Stimulated activated CD8-positive, alpha-beta memory T cell treated with anti-CD3 and anti-CD28 coated beads, Interleukin-4, amount 100 ng/mL, for 4 hours (primary cell): ENCODE results near the gene GGA1.
"Not testable (repeated sequence)": the region's sequence is repeated elsewhere in the genome, so short reads cannot be mapped to it uniquely, and the experiment has no call there.

Experiments used
- DNase-seq, 2 donors: peaks; one replicate each; pipeline ENCODE4 v3.0.0-alpha.2; 2020; ENCODE audit warnings: low read depth in 2 of 2, low spot score in 1 of 2

GGA1 gene

GRCh38 chr22:37609240-37610152, 862 bp downstream of the GGA1 start:
- DNase-seq, result no peak

- not testable (repeated sequence) for DNase-seq
Observed at GRCh38 chr22:37610153-37610475, 1.5 kb downstream of the GGA1 start.

DNA sequence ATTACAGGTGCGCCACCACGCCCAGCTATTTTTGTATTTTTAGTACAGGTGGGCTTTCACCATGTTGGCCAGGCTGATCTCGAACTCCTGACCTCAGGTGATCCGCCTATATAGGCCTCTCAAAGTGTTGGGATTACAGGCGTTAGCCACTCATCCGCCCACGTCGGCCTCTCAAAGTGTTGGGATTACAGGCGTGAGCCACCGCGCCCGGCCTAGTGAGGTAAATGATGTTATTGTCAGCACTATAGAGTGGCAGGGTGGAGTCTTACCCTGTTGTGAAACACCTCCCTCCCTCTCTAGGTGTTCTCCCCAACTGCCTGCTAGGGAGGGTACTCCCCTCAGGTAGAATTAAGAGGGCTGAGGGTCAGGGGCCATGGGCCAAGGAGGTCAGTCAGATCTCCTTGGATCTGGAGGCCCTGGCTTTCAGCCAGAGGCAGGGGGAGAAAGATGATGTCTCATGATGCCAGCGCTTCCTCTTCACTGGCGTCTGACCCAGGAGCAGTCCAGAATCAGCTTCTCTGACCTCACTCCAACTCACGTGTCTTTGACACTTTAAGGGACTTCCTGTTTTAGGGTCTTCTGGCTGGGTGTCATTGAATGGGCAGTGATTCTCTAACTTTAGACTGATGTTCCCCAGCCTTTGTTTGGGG, 2.0 kb downstream of the GGA1 start:
- DNase-seq, result no peak

GRCh38 chr22:37611207-37611606, 2.6 kb downstream of the GGA1 start:
- DNase-seq, result no peak

GRCh38 chr22:37616201-37617083, 7.8 kb downstream of the GGA1 start:
- DNase-seq, result no peak

GRCh38 chr22:37617431-37617830, 8.8 kb downstream of the GGA1 start:
- DNase-seq, result no peak

- DNase-seq, result no peak
Observed at GRCh38 chr22:37618072-37618656, 9.5 kb downstream of the GGA1 start.

- no peak for DNase-seq
Observed at GRCh38 chr22:37618674-37619073, 10.0 kb downstream of the GGA1 start.

DNA sequence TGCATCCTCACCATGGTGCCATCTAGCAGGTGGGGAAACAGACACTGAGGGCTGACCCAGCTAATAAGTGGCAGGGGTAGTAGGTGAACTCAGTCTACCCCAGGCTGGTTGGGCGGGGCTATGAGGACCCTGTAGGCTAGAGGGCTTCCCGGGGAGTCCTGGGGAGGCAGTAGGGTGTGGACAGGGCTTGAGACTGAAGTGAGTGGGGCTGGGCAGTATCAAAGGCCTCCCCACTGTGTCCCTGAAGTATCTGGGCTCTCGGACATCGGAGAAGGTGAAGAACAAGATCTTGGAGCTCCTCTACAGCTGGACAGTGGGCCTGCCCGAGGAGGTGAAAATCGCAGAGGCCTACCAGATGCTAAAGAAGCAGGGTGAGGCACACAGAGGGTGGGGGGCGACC, 11.4 kb downstream of the GGA1 start:
- DNase-seq, result no peak

DNA sequence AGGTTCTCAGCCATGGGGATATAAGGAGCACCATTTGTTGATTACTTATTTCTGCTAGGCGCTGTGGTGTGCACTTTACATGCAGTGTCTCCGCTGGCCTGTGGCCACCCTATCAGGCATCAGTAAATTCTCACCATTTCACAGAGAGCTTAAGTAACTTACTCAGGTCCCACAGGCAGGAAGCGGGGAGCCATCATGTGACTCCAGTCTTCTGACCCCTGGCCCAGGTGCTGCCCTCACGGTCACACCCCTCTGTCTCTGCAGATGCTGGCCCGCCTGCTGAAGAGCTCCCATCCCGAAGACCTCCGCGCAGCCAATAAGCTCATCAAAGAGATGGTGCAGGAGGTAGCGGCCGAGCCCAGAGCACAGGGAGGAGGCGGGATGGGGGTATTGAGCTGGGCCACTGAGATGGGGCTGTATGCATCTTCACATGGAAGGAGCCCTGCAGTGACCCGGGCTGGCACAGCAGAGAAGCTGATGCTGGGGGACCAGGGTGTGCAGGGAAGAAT, 12.8 kb downstream of the GGA1 start:
- DNase-seq, result no peak

DNA sequence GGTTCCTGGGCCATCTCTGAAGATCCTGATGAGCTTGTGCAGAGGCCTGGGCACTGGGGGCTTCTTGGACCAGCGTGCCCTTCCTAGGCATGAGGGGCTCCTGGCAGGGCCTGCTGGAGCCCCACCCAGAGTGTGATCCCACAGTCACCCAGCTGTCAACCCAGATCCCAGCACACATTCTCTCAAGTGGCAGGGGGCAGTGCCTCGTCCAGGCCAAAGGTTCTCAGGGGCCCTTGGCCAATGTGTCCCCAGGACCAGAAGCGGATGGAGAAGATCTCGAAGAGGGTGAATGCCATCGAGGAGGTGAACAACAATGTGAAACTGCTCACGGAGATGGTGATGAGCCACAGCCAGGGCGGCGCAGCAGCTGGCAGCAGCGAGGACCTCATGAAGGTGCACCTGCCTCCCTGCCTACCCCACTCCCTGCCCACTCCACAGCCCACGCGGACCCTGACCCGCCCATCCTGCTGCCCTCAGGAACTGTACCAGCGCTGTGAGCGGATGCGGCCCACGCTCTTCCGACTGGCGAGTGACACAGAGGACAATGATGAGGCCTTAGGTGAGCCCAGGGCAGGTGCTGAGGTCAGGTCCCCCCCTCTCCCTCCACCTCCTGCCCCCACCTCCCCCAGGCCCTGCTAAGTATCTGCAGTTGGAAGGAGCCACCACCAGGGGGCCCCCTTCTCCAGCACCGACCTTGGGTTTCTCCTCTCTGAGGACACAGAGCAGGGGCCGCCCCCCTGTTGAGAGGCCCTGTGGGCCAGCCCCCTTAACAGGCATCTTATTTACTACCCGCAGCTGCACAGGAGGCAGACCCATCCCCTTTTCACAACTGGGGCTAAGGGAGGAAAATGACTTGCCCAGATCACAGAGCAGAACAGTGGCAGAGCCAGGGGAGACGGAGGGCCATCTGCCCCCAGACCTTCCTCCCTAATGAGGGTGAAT, 14.7 kb downstream of the GGA1 start:
- peak; percentile 57 to 59 for DNase-seq

GRCh38 chr22:37624017-37624365, 15.4 kb downstream of the GGA1 start:
- DNase-seq, result no peak

DNA sequence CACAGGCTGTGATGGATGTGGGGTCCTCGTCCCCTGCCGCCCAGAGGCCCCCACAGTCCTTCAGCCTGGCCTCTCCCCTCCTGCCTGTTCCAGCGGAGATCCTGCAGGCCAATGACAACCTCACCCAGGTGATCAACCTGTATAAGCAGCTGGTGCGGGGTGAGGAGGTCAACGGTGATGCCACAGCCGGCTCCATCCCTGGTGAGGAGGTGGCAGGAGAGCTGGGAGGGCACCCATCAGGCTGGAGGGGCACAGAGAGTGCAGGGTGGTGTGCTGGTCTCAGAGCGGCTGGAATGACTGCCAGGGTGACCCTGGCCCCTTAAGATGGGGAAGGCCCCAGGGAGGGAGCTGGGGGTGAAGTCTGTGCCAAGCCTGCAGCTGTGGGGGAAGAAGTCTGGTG, 16.2 kb downstream of the GGA1 start:
- no peak for DNase-seq

- DNase-seq, result no peak
Observed at GRCh38 chr22:37625737-37626136, 17.1 kb downstream of the GGA1 start.

DNA sequence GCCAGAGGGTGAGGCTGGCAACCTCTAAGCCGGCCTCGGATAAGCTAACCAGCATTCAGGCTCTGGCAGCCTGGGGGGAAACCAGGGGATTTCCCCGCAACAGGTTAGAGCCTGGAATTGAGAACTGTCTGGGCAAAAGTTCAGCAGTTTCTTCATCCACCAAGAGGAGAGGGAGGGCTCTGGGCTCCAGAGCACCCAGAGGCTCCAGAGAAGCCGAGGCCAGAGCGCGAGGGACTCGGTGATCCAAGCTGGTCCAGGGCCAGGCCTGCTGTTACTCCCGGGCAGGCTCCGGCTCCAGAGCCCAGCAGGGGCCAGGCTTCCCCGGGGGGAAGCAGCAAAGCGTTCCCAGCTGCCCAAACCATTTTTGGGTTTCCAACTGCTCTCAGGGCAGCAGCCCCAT, 17.5 kb downstream of the GGA1 start:
- DNase-seq, result no peak

DNA sequence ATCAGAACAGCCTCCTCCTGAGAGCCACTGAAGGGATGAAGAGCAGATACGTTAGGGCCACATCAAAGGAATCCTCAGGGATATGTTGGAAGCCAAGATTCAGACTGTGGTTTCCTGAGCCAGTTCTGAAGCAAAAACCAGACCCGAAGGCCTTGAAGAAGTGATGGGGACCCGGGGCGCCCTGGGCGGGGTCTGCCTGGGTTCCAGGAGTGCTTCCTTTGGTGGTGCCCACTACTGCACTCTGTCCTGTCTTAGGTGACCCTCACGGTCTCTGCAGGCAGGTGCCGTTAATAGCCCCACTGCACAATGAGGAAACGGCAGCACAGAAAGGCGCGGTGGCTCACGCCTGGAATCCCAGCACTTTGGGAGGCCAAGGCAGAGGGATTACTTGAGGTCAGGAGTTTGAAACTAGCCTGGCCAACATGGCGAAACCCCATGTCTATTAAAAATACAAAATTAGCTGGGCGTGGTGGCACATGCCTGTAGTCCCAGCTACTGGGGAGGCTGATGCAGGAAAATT, 18.0 kb downstream of the GGA1 start:
- DNase-seq, result no peak

DNA sequence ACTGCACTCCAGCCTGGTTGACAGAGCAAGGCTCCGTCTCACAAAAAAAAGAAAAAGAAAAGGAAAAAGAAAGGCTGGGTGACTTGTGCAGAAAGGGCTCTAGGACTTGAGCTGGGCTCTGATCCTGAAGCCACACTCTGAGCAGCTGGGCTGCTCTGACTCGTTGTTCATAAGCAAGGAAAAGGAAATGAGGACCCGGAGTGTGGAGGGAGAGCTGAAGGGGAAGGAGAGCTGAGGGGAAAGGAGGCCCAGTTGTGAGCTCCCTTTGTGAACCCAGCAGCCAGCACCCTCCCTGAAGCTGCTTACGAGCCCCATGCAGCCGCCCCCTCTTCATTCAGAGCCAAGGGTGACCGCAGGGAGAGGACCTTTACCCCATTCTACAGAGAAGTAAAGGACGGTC, 18.5 kb downstream of the GGA1 start:
- no peak for DNase-seq

DNA sequence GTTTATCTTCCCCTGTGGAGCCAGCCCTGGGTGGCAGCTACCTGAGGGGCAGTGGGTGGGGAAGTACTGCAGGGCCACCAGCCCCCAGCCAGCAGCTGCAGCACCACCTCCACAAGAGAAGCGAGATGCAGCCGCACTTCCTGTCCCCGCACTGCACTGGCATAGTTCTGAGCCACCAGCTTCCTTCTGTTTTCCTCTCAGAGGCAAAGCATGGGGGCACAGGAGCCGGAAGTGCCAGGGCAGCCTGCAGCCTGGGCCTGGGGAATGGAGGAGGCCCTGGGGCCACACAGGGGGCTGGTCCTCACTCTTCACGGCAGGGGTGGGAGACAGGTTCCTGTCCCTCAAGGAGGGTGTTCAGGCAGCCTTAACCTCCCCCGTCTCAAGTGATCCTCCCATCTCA, 18.9 kb downstream of the GGA1 start:
- no peak for DNase-seq

- DNase-seq, result no peak
Observed at GRCh38 chr22:37628830-37629229, 20.2 kb downstream of the GGA1 start.

GRCh38 chr22:37629928-37630327, 21.3 kb downstream of the GGA1 start:
- DNase-seq, result no peak
